NT2/D1 (cell line): ENCODE measurements around the gene PYROXD2.

ENCODE experiments used
- DNase-seq: peaks from one replicate; pipeline ENCODE4 v3.0.0-alpha.2; 2011; ENCODE audit warnings: low read depth, low spot score
- H3K27me3 ChIP-seq: 2 replicates; pipeline ENCODE4 v1.6.0; 2011; ENCODE audit warnings: mild to moderate bottlenecking; ENCODE audit not compliant: insufficient read length, insufficient read depth
- H3K36me3 ChIP-seq: 2 replicates; pipeline ENCODE4 v1.6.1; 2011; ENCODE audit warnings: mild to moderate bottlenecking, low read length, mixed read lengths; ENCODE audit not compliant: insufficient read depth, insufficient read length
- H3K4me1 ChIP-seq: 2 replicates; pipeline ENCODE4 v1.5.1; 2011; ENCODE audit not compliant: insufficient read depth, insufficient read length
- H3K4me3 ChIP-seq: 2 replicates; pipeline ENCODE4 v1.5.1; 2011; ENCODE audit warnings: low read depth; ENCODE audit not compliant: insufficient read length
- H3K9ac ChIP-seq: 2 replicates; pipeline ENCODE4 v1.6.0; 2011; ENCODE audit warnings: low read depth; ENCODE audit not compliant: insufficient read length
- H3K9me3 ChIP-seq: 2 replicates; pipeline ENCODE4 v1.5.1; 2011; ENCODE audit warnings: mild to moderate bottlenecking, low read length; ENCODE audit not compliant: insufficient read depth
- SUZ12 ChIP-seq: IDR thresholded peaks from 2 replicates; pipeline ENCODE4 v1.6.1; 2011; ENCODE audit not compliant: insufficient read length, insufficient read depth; ENCODE audit errors: extremely low read depth
- YY1 ChIP-seq: IDR thresholded peaks from 2 replicates; pipeline ENCODE4 v1.6.1; 2011; ENCODE audit not compliant: insufficient read length, insufficient read depth
- ZNF274 ChIP-seq: IDR thresholded peaks from 2 replicates; pipeline ENCODE4 v1.6.1; 2011; ENCODE audit warnings: mild to moderate bottlenecking, low read depth, low read length

Gene PYROXD2

DNA sequence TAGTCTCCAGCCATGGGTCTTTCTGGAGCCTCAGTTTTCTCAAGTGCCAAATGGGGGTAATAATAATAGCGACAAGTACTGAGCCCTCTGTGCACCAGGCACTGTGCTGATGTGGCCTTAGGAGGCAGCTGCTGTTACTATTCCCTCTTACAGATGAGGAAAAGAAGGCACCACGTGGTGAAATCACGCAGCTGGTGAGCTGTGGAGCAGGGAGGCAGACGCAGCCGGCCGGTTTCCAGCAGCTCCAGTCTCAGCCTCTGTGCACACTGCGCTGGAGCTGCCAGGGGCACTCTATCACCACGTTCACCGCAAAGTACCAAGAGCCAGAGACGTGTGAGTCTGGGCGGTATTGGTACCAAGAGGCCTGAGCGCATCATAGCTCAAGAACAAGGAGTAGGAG, 9.6 kb downstream of the PYROXD2 start:
- Histone ChIP-seq H3K9me3 (no peaks in the 10 kb centered on the region), H3K9ac (no peak overlapping the region)
- DNase-seq = no peak

DNA sequence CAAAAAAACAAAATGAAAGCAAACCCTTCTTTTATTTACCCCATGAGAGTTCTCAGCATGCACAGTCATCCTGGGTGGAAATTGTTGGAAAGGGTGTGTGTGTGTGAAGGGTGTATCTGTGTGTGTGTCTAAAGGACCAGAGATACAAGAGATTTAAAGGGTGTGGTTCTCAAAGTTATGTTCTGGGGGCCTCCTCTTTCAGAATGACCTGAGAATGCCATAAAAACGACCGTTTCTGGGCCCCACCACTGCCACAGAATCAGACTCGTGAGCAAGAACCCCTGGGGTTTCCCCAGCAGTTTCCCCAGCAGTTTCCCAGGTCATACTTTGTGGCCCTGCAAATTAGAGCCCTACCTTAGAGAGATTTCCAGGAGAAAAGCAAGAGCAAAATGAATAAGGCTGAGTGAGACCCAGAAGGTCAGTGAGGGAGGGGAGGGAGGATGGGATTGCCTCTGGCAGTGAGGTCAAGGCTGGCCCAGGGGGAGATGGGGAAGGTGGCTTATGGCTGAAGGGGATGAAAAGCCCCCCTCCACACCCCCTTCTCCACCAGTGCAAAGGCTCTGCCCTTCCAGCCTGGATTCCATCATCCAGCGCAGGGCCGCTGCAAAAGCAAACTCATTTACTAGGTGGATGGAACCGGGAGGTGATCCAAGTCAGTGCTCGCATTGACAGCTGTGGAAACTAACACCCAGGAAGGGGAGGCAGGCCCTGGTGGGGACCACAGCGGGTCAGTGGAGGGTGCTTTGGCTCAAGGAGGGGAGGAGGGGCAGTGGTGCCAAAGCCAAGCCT, 10.2 kb downstream of the PYROXD2 start:
- DNase-seq = no peak
- Histone ChIP-seq H3K9me3 (no peaks in the 10 kb centered on the region), H3K9ac (no peak overlapping the region), H3K36me3 (peaks cover 9% of the 10 kb centered on the region), H3K27me3 (no peaks in the 10 kb centered on the region), H3K4me3 (no peak overlapping the region), H3K4me1 (no peaks in the 10 kb centered on the region)
- TF ChIP-seq YY1 (no peak), SUZ12 (no peak), ZNF274 (no peak)

More for the DNA sequence above, 9.6 kb downstream of the PYROXD2 start:
- no peaks in the 10 kb centered on the region for H3K27me3 ChIP-seq
- H3K4me3 ChIP-seq = no peak overlapping the region
- no peaks in the 10 kb centered on the region for H3K4me1 ChIP-seq
- peaks cover 12% of the 10 kb centered on the region for H3K36me3 ChIP-seq
- TF ChIP-seq SUZ12 = no peak
- no peak for TF ChIP-seq ZNF274
- no peak for TF ChIP-seq YY1

DNA sequence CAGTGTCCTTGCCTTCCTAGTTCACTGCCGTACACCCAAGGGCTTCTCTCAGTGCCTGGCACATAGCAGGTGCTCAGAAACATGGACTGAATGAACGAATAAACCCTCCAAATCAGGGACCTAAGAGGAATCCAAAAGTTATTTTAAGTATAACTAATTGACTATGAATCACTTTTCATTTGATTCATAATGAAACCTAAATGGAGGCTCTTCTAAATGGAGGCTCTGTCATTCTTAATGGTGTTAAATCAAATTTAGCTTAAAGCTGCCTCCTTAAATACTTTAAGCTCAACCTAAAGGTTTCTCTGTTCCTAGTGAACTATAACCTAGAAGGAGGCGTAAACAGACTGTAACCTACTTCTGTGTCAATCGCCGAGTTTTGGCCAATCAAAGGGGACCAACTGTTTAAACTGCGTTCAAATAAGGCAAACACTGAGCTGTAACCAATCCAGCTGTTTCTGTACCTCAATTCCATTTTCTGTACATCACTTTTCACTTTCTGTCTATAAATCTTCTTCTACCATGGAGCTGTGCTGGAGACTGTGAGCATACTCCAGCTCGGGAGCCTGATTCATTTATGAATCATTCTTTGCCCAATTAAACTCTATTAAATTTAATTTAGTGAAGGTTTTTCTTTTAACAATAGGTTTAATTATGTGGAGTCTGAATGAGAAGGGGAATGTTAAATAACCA, 11.0 kb downstream of the PYROXD2 start:
- TF ChIP-seq SUZ12 (no peak), ZNF274 (no peak), YY1 (no peak)
- no peaks in the 10 kb centered on the region for H3K4me1 ChIP-seq
- no peak overlapping the region for H3K4me3 ChIP-seq
- no peaks in the 10 kb centered on the region for H3K9me3 ChIP-seq
- H3K36me3 ChIP-seq = peaks cover 9% of the 10 kb centered on the region
- no peak overlapping the region for H3K9ac ChIP-seq
- no peak for DNase-seq
- no peaks in the 10 kb centered on the region for H3K27me3 ChIP-seq

DNA sequence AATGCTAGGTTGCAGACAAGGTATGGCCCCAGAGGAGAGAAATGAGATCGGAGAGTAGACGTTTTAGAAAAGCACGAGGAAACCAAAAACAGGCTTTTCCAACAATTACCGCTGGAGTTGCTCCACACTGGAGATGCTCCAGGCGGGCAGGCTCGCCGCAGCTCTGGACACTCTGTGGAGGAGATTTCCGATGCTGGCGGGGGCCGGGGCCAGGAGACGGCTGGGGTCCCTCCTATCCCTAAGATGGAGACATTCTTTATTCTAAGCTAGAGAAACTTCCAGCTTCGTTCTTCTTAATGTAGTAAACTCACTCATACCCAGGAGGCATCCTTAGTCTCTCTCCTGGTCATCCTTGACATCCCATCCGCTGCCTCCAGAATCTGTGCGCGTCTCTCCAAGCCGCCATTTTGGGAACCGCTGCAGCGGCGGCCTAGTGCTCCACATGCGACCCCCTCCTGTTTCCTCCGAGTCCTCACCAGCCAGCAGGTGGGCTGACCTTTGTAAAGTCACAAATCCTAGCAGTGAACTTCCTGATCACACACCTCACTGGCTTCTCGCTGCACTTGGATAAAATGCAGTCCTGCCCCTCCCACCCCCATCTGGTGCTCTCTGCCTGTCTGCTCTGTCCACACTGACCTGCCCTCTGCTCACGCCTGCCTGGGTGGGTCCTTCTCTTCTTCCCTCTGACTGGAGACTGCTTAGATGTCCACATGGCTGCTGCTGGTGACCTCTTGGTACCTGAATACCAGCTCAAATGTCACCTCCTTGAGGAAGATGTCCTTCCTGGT, 11.9 kb downstream of the PYROXD2 start:
- Histone ChIP-seq H3K9ac (no peak overlapping the region), H3K36me3 (peaks cover 6% of the 10 kb centered on the region), H3K27me3 (no peaks in the 10 kb centered on the region), H3K4me1 (no peaks in the 10 kb centered on the region), H3K9me3 (no peaks in the 10 kb centered on the region), H3K4me3 (no peak overlapping the region)
- TF ChIP-seq YY1 (no peak), SUZ12 (no peak), ZNF274 (no peak)
- no peak for DNase-seq

DNA sequence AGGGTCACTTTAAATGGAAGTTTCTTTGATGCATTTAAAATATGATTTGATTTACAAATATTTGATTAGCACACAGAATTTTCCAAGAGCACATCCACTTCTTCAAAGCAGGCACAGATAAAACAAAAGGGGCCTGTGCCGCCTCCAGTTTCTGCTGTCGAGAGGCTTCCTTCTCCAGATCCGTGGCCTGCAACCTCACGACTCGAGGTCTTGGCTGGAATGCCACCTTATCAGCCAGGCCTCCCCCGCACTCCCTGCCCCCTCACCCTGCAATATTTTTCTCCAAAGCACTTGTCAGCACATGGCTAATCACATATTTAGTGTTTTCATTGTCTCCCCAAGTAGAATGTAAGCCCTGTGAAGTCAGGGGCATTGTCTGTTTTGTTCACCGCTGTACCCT, 12.5 kb downstream of the PYROXD2 start:
- Histone ChIP-seq H3K36me3 (peaks cover 7% of the 10 kb centered on the region), H3K9me3 (no peaks in the 10 kb centered on the region), H3K27me3 (no peaks in the 10 kb centered on the region), H3K4me1 (no peaks in the 10 kb centered on the region), H3K4me3 (no peak overlapping the region), H3K9ac (no peak overlapping the region)
- DNase-seq = no peak
- TF ChIP-seq SUZ12 = no peak
- TF ChIP-seq ZNF274 = no peak
- no peak for TF ChIP-seq YY1

DNA sequence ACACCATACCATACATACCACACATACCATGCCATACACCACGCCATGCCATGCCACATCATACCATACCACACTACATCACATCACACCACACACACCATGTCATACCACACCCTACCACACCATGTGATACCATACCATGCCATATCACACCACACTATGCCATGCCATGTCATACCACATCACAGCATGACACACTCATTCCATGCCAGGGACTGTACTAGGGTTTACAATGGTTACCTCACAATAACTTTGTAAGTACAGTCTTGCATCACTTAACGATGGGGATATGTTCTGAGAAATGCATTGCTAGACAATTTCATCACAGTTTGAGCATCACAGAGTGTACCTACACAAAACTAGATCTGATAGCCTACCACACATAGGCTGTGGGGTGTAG, 14.5 kb downstream of the PYROXD2 start:
- DNase-seq = no peak
- peaks cover 21% of the 10 kb centered on the region for H3K36me3 ChIP-seq
- no peak overlapping the region for H3K9ac ChIP-seq
- H3K9me3 ChIP-seq = no peaks in the 10 kb centered on the region
- H3K4me1 ChIP-seq = no peaks in the 10 kb centered on the region
- TF ChIP-seq ZNF274 (no peak), YY1 (no peak), SUZ12 (no peak)
- H3K27me3 ChIP-seq = no peaks in the 10 kb centered on the region
- H3K4me3 ChIP-seq = no peak overlapping the region

DNA sequence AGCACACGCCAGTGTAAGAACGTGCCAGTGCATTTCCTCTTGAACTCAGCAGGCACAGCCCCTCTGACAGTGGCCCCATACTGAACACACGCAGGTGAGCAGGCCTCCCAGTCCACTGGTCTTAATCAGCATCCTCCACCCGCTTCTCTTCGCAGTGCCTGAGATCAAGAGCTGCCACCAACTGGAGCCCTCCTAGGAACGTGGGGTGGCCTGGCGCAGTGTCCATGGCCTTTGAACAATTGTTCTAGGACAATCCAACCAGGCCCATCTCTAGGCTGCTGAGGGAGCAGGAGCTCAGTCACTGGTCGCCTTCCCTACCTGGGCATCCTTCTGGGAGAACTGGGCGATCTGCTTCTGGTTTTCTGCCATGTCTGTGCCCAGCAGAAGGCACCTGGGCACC, 15.2 kb downstream of the PYROXD2 start:
- Histone ChIP-seq H3K9me3 (no peaks in the 10 kb centered on the region), H3K4me3 (no peak overlapping the region), H3K4me1 (no peaks in the 10 kb centered on the region), H3K9ac (no peak overlapping the region), H3K36me3 (peaks cover 28% of the 10 kb centered on the region), H3K27me3 (no peaks in the 10 kb centered on the region)
- TF ChIP-seq YY1 (no peak), SUZ12 (no peak), ZNF274 (no peak)
- no peak for DNase-seq
